ENCODE results near the gene ATP9B. TPM values are rescaled to one million over a fixed set of nuclear protein-coding genes. Genes with fewer than 3 reads are reported as not detected.

Gene ATP9B
- total and polyA plus RNA-seq, 4 donors = 12.6 to 77.0 (median 29.9) TPM

DNA sequence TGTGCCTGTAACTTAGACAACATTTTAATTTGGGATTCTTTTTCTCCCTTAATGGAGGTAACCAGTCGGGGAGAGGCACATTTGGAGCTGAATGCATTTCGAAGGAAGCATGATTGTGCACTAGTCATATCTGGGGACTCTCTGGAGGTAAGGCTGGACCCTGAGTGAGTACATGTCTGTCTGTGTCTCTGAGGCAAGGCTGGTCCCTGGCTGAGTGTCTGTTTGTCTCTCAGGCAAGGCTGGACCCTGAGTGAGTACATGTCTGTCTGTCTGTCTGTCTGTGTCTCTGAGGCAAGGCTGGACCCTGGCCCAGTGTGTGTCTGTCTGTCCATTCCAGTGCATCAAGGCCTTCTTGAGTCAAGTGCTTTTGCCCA is 275.0 kb downstream of the ATP9B start:
- TF ChIP-seq, protein P1, sequence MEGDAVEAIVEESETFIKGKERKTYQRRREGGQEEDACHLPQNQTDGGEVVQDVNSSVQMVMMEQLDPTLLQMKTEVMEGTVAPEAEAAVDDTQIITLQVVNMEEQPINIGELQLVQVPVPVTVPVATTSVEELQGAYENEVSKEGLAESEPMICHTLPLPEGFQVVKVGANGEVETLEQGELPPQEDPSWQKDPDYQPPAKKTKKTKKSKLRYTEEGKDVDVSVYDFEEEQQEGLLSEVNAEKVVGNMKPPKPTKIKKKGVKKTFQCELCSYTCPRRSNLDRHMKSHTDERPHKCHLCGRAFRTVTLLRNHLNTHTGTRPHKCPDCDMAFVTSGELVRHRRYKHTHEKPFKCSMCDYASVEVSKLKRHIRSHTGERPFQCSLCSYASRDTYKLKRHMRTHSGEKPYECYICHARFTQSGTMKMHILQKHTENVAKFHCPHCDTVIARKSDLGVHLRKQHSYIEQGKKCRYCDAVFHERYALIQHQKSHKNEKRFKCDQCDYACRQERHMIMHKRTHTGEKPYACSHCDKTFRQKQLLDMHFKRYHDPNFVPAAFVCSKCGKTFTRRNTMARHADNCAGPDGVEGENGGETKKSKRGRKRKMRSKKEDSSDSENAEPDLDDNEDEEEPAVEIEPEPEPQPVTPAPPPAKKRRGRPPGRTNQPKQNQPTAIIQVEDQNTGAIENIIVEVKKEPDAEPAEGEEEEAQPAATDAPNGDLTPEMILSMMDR (IDR thresholded peaks at IDR 0.05; ENCODE audit: control extremely low read depth, extremely low read depth) = no peak
- no peak for ATAC-seq (ENCODE audit: insufficient read depth, low FRiP score)

DNA sequence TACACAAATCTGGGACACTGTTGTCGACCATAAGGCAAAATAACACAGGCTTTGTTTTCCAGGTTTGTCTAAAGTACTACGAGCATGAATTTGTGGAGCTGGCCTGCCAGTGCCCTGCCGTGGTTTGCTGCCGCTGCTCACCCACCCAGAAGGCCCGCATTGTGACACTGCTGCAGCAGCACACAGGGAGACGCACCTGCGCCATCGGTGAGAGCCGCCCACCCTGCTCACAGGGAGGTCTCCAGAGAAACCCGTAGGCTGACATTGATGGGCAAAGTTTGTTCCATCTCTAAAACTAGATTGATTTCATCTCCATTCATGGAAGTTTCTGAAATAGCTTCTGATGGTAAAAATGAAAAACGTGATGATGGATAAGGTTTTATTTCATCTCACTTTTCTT is 276.2 kb downstream of the ATP9B start:
- Histone ChIP-seq H3K4me1 (ENCODE audit: control insufficient read depth in 5 of 5, insufficient read depth in 5 of 5, low read length in 5 of 5) (peaks cover 0 to 2% (median 0%) of the 10 kb centered on the region in 5 donors), H3K4me3 (no peak overlapping the region), H3K27me3 (ENCODE audit: control insufficient read depth in 3 of 3, insufficient read depth in 3 of 3, low read length in 2 of 3) (no peaks in the 10 kb centered on the region), H3K27ac (ENCODE audit: low read depth in 1 of 2, low read length in 1 of 2) (no peak overlapping the region), H3K36me3 (ENCODE audit: control insufficient read depth in 4 of 4, insufficient read depth in 4 of 4, low read length in 4 of 4) (peaks cover 11 to 45% (median 32%) of the 10 kb centered on the region in 4 donors), H3K9me3 (ENCODE audit: control insufficient read depth in 4 of 4, insufficient read depth in 3 of 4, low read length in 3 of 4) (peaks cover 0 to 3% (median 0%) of the 10 kb centered on the region in 4 donors), H3K9ac (ENCODE audit: insufficient read depth in 1 of 2, low read length in 2 of 2) (no peak overlapping the region)
- ATAC-seq (ENCODE audit: insufficient read depth, low FRiP score) (no peak), DNase-seq (no peak)
- 95 to 97% methylated on average over 11 of the region's 11 CpGs for WGBS, 2 donors
- TF ChIP-seq, protein P1 (IDR thresholded peaks at IDR 0.05; ENCODE audit: control extremely low read depth, extremely low read depth) = no peak

More for the DNA sequence above, 275.0 kb downstream of the ATP9B start:
- no peak overlapping the region for H3K9ac ChIP-seq (ENCODE audit: insufficient read depth in 1 of 2, low read length in 2 of 2)
- WGBS, 2 donors = 80% methylated on average over 2 of the region's 2 CpGs
- peak overlapping the region in 1 of 2 donors; percentile 57 for H3K27ac ChIP-seq (ENCODE audit: low read depth in 1 of 2, low read length in 1 of 2)
- H3K4me1 ChIP-seq (ENCODE audit: control insufficient read depth in 5 of 5, insufficient read depth in 5 of 5, low read length in 5 of 5) = peaks cover 0 to 2% (median 0%) of the 10 kb centered on the region in 5 donors
- DNase-seq = no peak
- H3K9me3 ChIP-seq (ENCODE audit: control insufficient read depth in 4 of 4, insufficient read depth in 3 of 4, low read length in 3 of 4) = peaks cover 0 to 4% (median 0%) of the 10 kb centered on the region in 4 donors
- no peaks in the 10 kb centered on the region for H3K27me3 ChIP-seq (ENCODE audit: control insufficient read depth in 3 of 3, insufficient read depth in 3 of 3, low read length in 2 of 3)
- no peak overlapping the region for H3K4me3 ChIP-seq
- H3K36me3 ChIP-seq (ENCODE audit: control insufficient read depth in 4 of 4, insufficient read depth in 4 of 4, low read length in 4 of 4) = peaks cover 11 to 40% (median 34%) of the 10 kb centered on the region in 4 donors

DNA sequence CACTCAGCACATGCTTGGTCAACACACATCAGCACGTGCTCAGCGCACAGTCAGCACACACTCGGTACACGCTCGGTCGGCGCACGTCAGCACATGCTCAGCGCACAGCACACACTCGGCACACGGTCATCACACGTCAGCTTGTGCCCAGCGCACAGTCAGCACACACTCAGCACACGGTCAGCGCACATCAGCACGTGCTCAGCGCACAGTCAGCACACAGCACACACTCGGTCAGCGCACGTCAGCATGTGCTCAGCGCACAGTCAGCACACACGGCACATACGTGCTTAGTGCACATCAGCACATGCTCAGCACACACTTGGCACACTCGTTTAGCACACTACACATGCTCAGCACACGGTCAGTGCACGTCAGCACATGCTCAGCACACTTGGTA is 276.8 kb downstream of the ATP9B start:
- TF ChIP-seq, protein P1 (IDR thresholded peaks at IDR 0.05; ENCODE audit: control extremely low read depth, extremely low read depth) = no peak
- peaks cover 0 to 2% (median 0%) of the 10 kb centered on the region in 5 donors for H3K4me1 ChIP-seq (ENCODE audit: control insufficient read depth in 5 of 5, insufficient read depth in 5 of 5, low read length in 5 of 5)
- no peak overlapping the region for H3K4me3 ChIP-seq
- H3K9me3 ChIP-seq (ENCODE audit: control insufficient read depth in 4 of 4, insufficient read depth in 3 of 4, low read length in 3 of 4) = peaks cover 0 to under 1% (median 0%) of the 10 kb centered on the region in 4 donors
- H3K36me3 ChIP-seq (ENCODE audit: control insufficient read depth in 4 of 4, insufficient read depth in 4 of 4, low read length in 4 of 4) = peaks cover 11 to 45% (median 29%) of the 10 kb centered on the region in 4 donors
- no peaks in the 10 kb centered on the region for H3K27me3 ChIP-seq (ENCODE audit: control insufficient read depth in 3 of 3, insufficient read depth in 3 of 3, low read length in 2 of 3)
- no peak overlapping the region for H3K27ac ChIP-seq (ENCODE audit: low read depth in 1 of 2, low read length in 1 of 2)
- 95 to 98% methylated on average over 26 of the region's 26 CpGs for WGBS, 2 donors
- H3K9ac ChIP-seq (ENCODE audit: insufficient read depth in 1 of 2, low read length in 2 of 2) = no peak overlapping the region
- DNase-seq (no peak), ATAC-seq (ENCODE audit: insufficient read depth, low FRiP score) (no peak)

DNA sequence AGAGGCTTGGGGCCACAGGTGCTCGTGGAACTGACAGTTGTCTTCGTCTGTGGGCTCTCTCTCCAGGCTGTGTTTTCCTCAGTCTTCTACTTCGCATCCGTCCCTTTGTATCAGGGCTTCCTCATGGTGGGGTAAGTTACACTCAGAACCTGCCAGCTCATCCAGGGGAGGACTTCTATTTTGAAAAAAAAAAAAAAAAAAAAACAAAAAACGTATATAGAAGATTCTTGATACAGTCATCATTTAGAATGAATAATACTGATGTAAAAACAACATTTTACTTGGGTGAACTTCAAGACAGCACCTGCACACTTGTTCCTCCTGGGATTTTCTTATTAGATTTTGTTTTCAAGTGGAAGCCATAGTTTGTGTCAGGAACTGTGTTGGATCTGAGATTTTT is 278.9 kb downstream of the ATP9B start:
- no peak overlapping the region for H3K4me3 ChIP-seq
- H3K27me3 ChIP-seq (ENCODE audit: control insufficient read depth in 3 of 3, insufficient read depth in 3 of 3, low read length in 2 of 3) = no peaks in the 10 kb centered on the region
- H3K36me3 ChIP-seq (ENCODE audit: control insufficient read depth in 4 of 4, insufficient read depth in 4 of 4, low read length in 4 of 4) = peaks cover 11 to 56% (median 28%) of the 10 kb centered on the region in 4 donors
- no peak overlapping the region for H3K27ac ChIP-seq (ENCODE audit: low read depth in 1 of 2, low read length in 1 of 2)
- DNase-seq = no peak
- WGBS, 2 donors = 85 to 93% methylated on average over 5 of the region's 5 CpGs
- no peaks in the 10 kb centered on the region for H3K9me3 ChIP-seq (ENCODE audit: control insufficient read depth in 4 of 4, insufficient read depth in 3 of 4, low read length in 3 of 4)
- H3K4me1 ChIP-seq (ENCODE audit: control insufficient read depth in 5 of 5, insufficient read depth in 5 of 5, low read length in 5 of 5) = peaks cover 0 to 2% (median 0%) of the 10 kb centered on the region in 5 donors
- no peak overlapping the region for H3K9ac ChIP-seq (ENCODE audit: insufficient read depth in 1 of 2, low read length in 2 of 2)
- ATAC-seq (ENCODE audit: insufficient read depth, low FRiP score) = no peak
- TF ChIP-seq, protein P1 (IDR thresholded peaks at IDR 0.05; ENCODE audit: control extremely low read depth, extremely low read depth) = no peak

All from lung (tissue), 12 donors.